ENCODE results near the gene UPP1. TPM values are rescaled to one million over a fixed set of nuclear protein-coding genes. Genes with fewer than 3 reads are reported as not detected.
"Not testable (repeated sequence)": the region's sequence is repeated elsewhere in the genome, so short reads cannot be mapped to it uniquely, and the experiment has no call there.

Gene UPP1
- total and polyA plus RNA-seq, 4 donors = 6.1 to 282 (median 82.9) TPM

- peaks cover 0 to 2% (median 0%) of the 10 kb centered on the region in 5 donors for H3K4me1 ChIP-seq (ENCODE audit: control insufficient read depth in 5 of 5, insufficient read depth in 5 of 5, low read length in 5 of 5)
- ATAC-seq (ENCODE audit: insufficient read depth, low FRiP score) = no peak
- TF ChIP-seq, protein P1, sequence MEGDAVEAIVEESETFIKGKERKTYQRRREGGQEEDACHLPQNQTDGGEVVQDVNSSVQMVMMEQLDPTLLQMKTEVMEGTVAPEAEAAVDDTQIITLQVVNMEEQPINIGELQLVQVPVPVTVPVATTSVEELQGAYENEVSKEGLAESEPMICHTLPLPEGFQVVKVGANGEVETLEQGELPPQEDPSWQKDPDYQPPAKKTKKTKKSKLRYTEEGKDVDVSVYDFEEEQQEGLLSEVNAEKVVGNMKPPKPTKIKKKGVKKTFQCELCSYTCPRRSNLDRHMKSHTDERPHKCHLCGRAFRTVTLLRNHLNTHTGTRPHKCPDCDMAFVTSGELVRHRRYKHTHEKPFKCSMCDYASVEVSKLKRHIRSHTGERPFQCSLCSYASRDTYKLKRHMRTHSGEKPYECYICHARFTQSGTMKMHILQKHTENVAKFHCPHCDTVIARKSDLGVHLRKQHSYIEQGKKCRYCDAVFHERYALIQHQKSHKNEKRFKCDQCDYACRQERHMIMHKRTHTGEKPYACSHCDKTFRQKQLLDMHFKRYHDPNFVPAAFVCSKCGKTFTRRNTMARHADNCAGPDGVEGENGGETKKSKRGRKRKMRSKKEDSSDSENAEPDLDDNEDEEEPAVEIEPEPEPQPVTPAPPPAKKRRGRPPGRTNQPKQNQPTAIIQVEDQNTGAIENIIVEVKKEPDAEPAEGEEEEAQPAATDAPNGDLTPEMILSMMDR (IDR thresholded peaks at IDR 0.05; ENCODE audit: control extremely low read depth, extremely low read depth) = no peak
- no peak overlapping the region for H3K27ac ChIP-seq (ENCODE audit: low read depth in 1 of 2, low read length in 1 of 2)
- H3K36me3 ChIP-seq (ENCODE audit: control insufficient read depth in 4 of 4, insufficient read depth in 4 of 4, low read length in 4 of 4) = no peaks in the 10 kb centered on the region
- H3K4me3 ChIP-seq = no peak overlapping the region
- DNase-seq = peak in 2 of 3 donors; percentile 34 to 55
- no peaks in the 10 kb centered on the region for H3K9me3 ChIP-seq (ENCODE audit: control insufficient read depth in 4 of 4, insufficient read depth in 3 of 4, low read length in 3 of 4)
- H3K27me3 ChIP-seq (ENCODE audit: control insufficient read depth in 3 of 3, insufficient read depth in 3 of 3, low read length in 2 of 3) = no peaks in the 10 kb centered on the region
- H3K9ac ChIP-seq (ENCODE audit: insufficient read depth in 1 of 2, low read length in 2 of 2) = no peak overlapping the region
- WGBS, 2 donors = 74 to 85% methylated on average over 2 of the region's 2 CpGs
Measured at GRCh38 chr7:48078470-48078869, 10.6 kb upstream of the UPP1 start.

GRCh38 chr7:48082378-48082777 lies 6.7 kb upstream of the UPP1 start:
- not testable (repeated sequence) for ATAC-seq (ENCODE audit: insufficient read depth, low FRiP score); H3K4me1 ChIP-seq (ENCODE audit: control insufficient read depth in 5 of 5, insufficient read depth in 5 of 5, low read length in 5 of 5); H3K9ac ChIP-seq (ENCODE audit: insufficient read depth in 1 of 2, low read length in 2 of 2)

GRCh38 chr7:48083114-48083830 lies 5.8 kb upstream of the UPP1 start:
- no peak overlapping the region for H3K9ac ChIP-seq (ENCODE audit: insufficient read depth in 1 of 2, low read length in 2 of 2)
- peaks cover 0 to 6% (median 0%) of the 10 kb centered on the region in 5 donors for H3K4me1 ChIP-seq (ENCODE audit: control insufficient read depth in 5 of 5, insufficient read depth in 5 of 5, low read length in 5 of 5)
- no peak for ATAC-seq (ENCODE audit: insufficient read depth, low FRiP score)
- no peak overlapping the region for H3K4me3 ChIP-seq
- H3K27ac ChIP-seq (ENCODE audit: low read depth in 1 of 2, low read length in 1 of 2) = no peak overlapping the region
- TF ChIP-seq, protein P1 (IDR thresholded peaks at IDR 0.05; ENCODE audit: control extremely low read depth, extremely low read depth) = no peak
- peak in 1 of 3 donors; percentile 15 for DNase-seq
- whole genome bisulfite sequencing, 2 donors = 72 to 84% methylated on average over 6 of the region's 6 CpGs
- no peaks in the 10 kb centered on the region for H3K9me3 ChIP-seq (ENCODE audit: control insufficient read depth in 4 of 4, insufficient read depth in 3 of 4, low read length in 3 of 4)
- H3K27me3 ChIP-seq (ENCODE audit: control insufficient read depth in 3 of 3, insufficient read depth in 3 of 3, low read length in 2 of 3) = no peaks in the 10 kb centered on the region
- H3K36me3 ChIP-seq (ENCODE audit: control insufficient read depth in 4 of 4, insufficient read depth in 4 of 4, low read length in 4 of 4) = no peaks in the 10 kb centered on the region

More at GRCh38 chr7:48082378-48082777, 6.7 kb upstream of the UPP1 start:
- H3K27ac ChIP-seq (ENCODE audit: low read depth in 1 of 2, low read length in 1 of 2); H3K36me3 ChIP-seq (ENCODE audit: control insufficient read depth in 4 of 4, insufficient read depth in 4 of 4, low read length in 4 of 4); H3K9me3 ChIP-seq (ENCODE audit: control insufficient read depth in 4 of 4, insufficient read depth in 3 of 4, low read length in 3 of 4); H3K4me3 ChIP-seq; H3K27me3 ChIP-seq (ENCODE audit: control insufficient read depth in 3 of 3, insufficient read depth in 3 of 3, low read length in 2 of 3); DNase-seq: not testable (repeated sequence)

GRCh38 chr7:48084727-48085432 lies 4.2 kb upstream of the UPP1 start:
- peaks cover 0 to 4% (median 0%) of the 10 kb centered on the region in 3 donors for H3K27me3 ChIP-seq (ENCODE audit: control insufficient read depth in 3 of 3, insufficient read depth in 3 of 3, low read length in 2 of 3)
- ATAC-seq (ENCODE audit: insufficient read depth, low FRiP score) = peak; percentile 21
- no peak overlapping the region for H3K9ac ChIP-seq (ENCODE audit: insufficient read depth in 1 of 2, low read length in 2 of 2)
- H3K36me3 ChIP-seq (ENCODE audit: control insufficient read depth in 4 of 4, insufficient read depth in 4 of 4, low read length in 4 of 4) = no peaks in the 10 kb centered on the region
- DNase-seq = peak in 1 of 3 donors; percentile 12
- 64 to 71% methylated on average over 9 of the region's 9 CpGs for WGBS, 2 donors
- H3K4me1 ChIP-seq (ENCODE audit: control insufficient read depth in 5 of 5, insufficient read depth in 5 of 5, low read length in 5 of 5) = peaks cover 0 to 12% (median 0%) of the 10 kb centered on the region in 5 donors
- no peak overlapping the region for H3K4me3 ChIP-seq
- TF ChIP-seq, protein P1 (IDR thresholded peaks at IDR 0.05; ENCODE audit: control extremely low read depth, extremely low read depth) = no peak
- H3K9me3 ChIP-seq (ENCODE audit: control insufficient read depth in 4 of 4, insufficient read depth in 3 of 4, low read length in 3 of 4) = no peaks in the 10 kb centered on the region
- peak overlapping the region; percentile 35 to 76 for H3K27ac ChIP-seq (ENCODE audit: low read depth in 1 of 2, low read length in 1 of 2)
